Nephron progenitor cell (in vitro differentiated cells): ENCODE data around the gene TSPEAR.
A peak's percentile ranks its signal among the peaks of the same experiment; 100 is the strongest.

ENCODE experiments used
- DNase-seq: peaks from one replicate; pipeline ENCODE4 v3.0.0; 2021
- H3K27ac Mint-ChIP-seq: 2 replicates; pipeline ENCODE4 v1.8.0; 2021; ENCODE audit warnings: mild to moderate bottlenecking, moderate library complexity, mixed read lengths
- H3K27me3 Mint-ChIP-seq: 2 replicates; pipeline ENCODE4 v1.8.0; 2021; ENCODE audit warnings: mild to moderate bottlenecking, low read depth, mixed read lengths; ENCODE audit not compliant: poor library complexity
- H3K36me3 Mint-ChIP-seq: 2 replicates; pipeline ENCODE4 v1.8.0; 2021; ENCODE audit warnings: low read depth, mixed read lengths
- H3K4me1 Mint-ChIP-seq: 2 replicates; pipeline ENCODE4 v1.8.0; 2021; ENCODE audit warnings: mixed read lengths
- H3K4me3 Mint-ChIP-seq: 2 replicates; pipeline ENCODE4 v1.8.0; 2021; ENCODE audit warnings: mild to moderate bottlenecking, moderate library complexity, mixed read lengths
- H3K9me3 Mint-ChIP-seq: 2 replicates; pipeline ENCODE4 v1.8.0; 2021; ENCODE audit warnings: mild to moderate bottlenecking, moderate library complexity, mixed read lengths
- TF ChIP-seq, protein P1 (sequence below): fragments of 200-600 bp; sonication (generic); IDR thresholded peaks from 2 replicates; pipeline ENCODE4 v1.5.0; 2021; ENCODE audit warnings: antibody characterized with exemption

The TSPEAR gene

DNA sequence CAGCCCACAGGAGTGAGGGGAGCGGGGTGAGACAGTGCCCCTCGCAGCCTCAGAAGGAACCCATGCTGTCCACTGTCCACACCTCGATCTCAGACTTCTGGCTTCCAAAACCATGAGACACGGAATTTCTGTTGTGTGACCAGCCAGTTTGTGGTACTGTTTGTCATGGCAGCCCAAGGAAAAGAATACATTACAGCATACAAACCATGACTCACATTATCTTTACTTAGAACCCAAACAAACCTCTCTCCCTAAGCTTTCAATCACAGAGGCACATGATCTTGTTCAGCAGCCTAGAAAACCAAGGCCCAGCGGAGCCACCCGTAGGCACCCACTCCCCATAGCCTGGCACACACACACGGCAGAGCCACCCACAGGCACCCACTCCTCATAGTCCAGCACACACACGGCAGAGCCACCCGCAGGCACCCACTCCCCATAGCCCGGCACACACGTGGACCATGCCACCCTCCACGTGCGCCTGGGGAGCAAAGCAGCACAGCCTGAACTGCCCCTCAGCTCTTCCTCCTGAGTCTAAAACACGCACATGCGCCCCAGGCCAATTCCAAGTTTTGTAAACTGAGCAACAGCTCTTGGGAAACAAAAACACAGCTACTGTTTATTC is 138.3 kb downstream of the TSPEAR start:
- no peak for DNase-seq
- H3K36me3 Mint-ChIP-seq = peaks cover 4% of the 10 kb centered on the region
- H3K4me3 Mint-ChIP-seq = no peak overlapping the region
- peaks cover 14% of the 10 kb centered on the region for H3K4me1 Mint-ChIP-seq
- peak overlapping the region; percentile 29 for H3K27ac Mint-ChIP-seq
- H3K27me3 Mint-ChIP-seq = peaks cover 33% of the 10 kb centered on the region
- H3K9me3 Mint-ChIP-seq = peaks cover 62% of the 10 kb centered on the region
- TF ChIP-seq, protein P1, sequence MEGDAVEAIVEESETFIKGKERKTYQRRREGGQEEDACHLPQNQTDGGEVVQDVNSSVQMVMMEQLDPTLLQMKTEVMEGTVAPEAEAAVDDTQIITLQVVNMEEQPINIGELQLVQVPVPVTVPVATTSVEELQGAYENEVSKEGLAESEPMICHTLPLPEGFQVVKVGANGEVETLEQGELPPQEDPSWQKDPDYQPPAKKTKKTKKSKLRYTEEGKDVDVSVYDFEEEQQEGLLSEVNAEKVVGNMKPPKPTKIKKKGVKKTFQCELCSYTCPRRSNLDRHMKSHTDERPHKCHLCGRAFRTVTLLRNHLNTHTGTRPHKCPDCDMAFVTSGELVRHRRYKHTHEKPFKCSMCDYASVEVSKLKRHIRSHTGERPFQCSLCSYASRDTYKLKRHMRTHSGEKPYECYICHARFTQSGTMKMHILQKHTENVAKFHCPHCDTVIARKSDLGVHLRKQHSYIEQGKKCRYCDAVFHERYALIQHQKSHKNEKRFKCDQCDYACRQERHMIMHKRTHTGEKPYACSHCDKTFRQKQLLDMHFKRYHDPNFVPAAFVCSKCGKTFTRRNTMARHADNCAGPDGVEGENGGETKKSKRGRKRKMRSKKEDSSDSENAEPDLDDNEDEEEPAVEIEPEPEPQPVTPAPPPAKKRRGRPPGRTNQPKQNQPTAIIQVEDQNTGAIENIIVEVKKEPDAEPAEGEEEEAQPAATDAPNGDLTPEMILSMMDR = no peak

DNA sequence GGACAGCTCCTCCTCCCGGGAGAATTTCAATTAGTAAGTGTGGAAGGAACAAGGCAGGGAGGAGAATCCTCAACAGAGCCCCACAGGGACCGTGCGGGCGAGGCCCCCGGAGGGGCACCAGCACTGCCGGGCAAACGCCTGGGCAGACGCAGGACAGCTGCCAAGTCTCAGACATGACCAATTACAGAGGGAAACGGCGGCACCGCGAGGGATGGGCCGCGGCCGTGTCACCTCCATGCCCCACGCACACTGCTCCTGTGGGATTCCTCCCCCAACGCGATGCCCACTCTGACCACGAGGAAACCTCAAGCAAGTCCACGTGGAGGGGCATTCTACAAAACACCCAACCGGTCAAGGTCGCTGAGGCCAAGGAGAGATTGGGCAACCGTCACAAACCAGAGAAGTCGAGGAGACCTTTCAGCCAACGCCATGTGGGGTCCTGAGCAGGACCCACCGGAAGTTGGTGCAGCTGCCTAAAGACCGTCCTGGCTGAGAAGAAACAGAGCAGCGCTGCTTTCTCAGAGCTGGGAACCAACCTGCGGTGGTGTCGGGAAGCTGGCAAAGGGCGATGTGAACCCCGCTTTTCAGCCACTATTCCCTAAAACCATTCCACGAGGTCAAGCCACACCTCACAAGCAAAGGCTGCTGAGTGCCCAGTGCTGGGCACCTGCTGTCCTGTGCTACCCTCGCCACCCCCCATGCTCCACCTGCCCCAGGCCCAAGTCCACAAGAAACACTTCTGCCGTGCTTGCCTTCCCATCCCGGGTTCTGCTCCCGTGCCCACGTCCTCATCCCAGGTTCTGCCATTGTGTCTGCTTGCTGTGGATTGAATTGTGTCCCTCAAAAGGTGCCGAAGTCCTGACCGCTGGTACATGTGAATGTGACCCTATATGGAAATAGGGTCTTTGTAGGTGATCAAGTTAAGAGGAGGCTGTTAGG is 139.3 kb downstream of the TSPEAR start:
- peaks cover 52% of the 10 kb centered on the region for H3K9me3 Mint-ChIP-seq
- peaks cover 4% of the 10 kb centered on the region for H3K36me3 Mint-ChIP-seq
- H3K27me3 Mint-ChIP-seq = peaks cover 34% of the 10 kb centered on the region
- peak overlapping the region; percentile 29 for H3K27ac Mint-ChIP-seq
- peaks cover 14% of the 10 kb centered on the region for H3K4me1 Mint-ChIP-seq
- DNase-seq = no peak
- H3K4me3 Mint-ChIP-seq = no peak overlapping the region
- TF ChIP-seq, protein P1 = no peak

DNA sequence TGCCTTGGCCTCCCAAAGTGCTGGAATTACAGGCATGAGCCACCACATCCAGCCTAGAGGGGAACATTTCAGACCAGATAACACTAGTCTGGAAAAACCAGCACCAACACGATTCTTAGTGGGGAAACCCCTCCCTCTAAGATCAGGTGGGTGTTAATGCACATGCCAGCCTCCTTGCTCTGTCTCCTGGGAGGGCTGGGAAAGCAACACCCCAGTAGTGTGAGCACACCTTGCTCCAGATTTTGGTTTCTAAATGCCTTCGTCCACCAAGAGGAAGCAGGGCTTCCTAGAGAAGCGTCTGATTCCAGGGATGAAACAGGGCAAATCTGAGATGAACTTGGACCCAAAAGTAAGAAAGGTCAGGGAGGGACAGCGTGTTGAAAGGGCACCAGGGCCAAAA is 140.1 kb downstream of the TSPEAR start:
- peaks cover 4% of the 10 kb centered on the region for H3K36me3 Mint-ChIP-seq
- peaks cover 14% of the 10 kb centered on the region for H3K4me1 Mint-ChIP-seq
- DNase-seq = no peak
- H3K9me3 Mint-ChIP-seq = peaks cover 45% of the 10 kb centered on the region
- peaks cover 34% of the 10 kb centered on the region for H3K27me3 Mint-ChIP-seq
- H3K4me3 Mint-ChIP-seq = no peak overlapping the region
- H3K27ac Mint-ChIP-seq = no peak overlapping the region
- TF ChIP-seq, protein P1 = no peak

DNA sequence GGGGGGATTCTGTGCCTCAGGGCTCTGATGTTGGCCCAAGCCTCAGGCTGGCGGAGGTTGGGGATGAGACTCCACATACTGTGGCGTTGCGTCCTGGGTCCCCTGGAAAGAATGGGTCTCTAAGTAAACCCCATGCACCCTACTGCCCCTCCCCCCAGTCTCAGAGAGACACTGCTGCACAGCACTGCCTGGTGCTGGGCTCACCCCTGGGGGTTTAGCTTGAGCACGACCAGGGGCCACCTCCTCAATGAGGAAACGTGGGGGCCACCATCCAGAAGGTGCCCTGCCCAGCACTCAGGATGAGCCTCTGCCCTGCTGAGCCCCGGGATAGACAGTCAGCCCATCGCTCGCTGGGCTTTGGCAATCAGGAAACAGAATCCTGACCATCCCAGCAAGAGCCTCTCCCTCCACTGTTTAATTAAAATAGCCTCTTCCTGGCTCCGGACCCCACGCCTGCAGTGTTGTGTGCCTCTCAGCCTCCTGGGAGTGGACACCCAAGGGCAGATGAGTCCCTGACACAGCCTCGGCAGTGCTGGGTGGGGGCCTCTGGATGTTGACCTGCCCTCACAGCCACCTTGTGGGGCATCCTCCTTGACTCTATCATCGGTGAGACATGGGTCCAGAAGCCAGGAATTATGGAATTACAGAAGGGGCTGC is 141.4 kb downstream of the TSPEAR start:
- Mint-ChIP-seq H3K27ac (no peak overlapping the region), H3K9me3 (peaks cover 35% of the 10 kb centered on the region), H3K4me3 (no peak overlapping the region), H3K36me3 (no peaks in the 10 kb centered on the region), H3K27me3 (peaks cover 29% of the 10 kb centered on the region), H3K4me1 (peaks cover 6% of the 10 kb centered on the region)
- DNase-seq = no peak
- TF ChIP-seq, protein P1 = no peak

DNA sequence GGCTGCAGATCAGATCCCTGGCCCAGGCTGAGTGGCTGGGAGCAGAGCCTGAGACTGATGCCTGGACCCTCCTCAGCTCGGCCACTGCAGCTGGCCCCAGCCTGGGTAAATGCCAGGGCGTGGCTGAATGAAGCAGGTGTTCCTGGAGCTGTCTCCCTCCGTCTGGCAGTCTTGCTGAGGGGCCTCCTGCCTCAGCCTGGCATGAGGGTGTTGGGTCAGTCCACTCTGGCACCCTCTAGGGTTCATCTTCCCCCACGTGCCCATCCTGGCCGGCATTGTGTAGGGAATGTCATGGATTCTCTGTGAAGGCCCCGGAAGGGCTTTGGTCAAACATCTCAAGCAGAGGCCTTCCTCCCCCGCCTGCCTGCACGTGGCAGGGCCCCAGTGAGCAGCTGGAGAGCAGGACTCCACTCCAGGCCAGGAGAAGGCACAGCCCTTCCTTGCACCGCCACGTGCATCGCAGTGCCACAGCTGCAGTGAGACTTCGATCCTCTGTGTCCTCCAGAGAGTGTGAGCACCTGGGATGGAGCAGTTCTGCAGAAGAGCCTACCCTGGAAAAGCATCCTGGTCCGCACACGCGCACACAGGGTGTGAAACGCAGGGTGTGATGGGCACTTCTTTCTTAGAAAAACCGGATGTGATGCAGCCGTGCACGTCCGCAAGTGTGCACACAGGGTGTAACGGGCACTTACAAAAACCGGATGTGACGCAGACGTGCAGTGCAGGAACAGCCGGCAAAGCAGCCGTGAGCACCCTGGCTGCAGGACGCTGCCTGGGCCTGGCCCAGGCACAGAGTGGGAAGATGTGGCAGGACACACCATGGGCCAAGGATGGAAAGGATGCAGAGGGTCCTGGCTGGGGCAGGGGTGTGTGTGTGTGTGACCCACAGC is 142.5 kb downstream of the TSPEAR start:
- peaks cover 29% of the 10 kb centered on the region for H3K27me3 Mint-ChIP-seq
- H3K36me3 Mint-ChIP-seq = no peaks in the 10 kb centered on the region
- H3K4me3 Mint-ChIP-seq = no peak overlapping the region
- no peak for DNase-seq
- no peaks in the 10 kb centered on the region for H3K4me1 Mint-ChIP-seq
- peaks cover 35% of the 10 kb centered on the region for H3K9me3 Mint-ChIP-seq
- TF ChIP-seq, protein P1 = no peak
- no peak overlapping the region for H3K27ac Mint-ChIP-seq
